Mesenchymal stem cell (in vitro differentiated cells and primary cell): Measurements from ENCODE around the gene CCDC201.

ENCODE experiments used
- DNase-seq: peaks from one replicate; pipeline ENCODE4 v3.0.0-alpha.2; 2013
- H2AFZ ChIP-seq: one replicate; pipeline ENCODE4 v1.6.1; 2013; ENCODE audit warnings: low read depth, mild to moderate bottlenecking, control low read depth, inconsistent platforms, low read length, moderate library complexity
- H2AK5ac ChIP-seq: 2 replicates; pipeline ENCODE4 v1.6.1; 2013; ENCODE audit warnings: low read length, moderate library complexity, mild to moderate bottlenecking, inconsistent platforms; ENCODE audit not compliant: severe bottlenecking
- H2BK120ac ChIP-seq: one replicate; pipeline ENCODE4 v1.6.1; 2013; ENCODE audit warnings: low read depth, mild to moderate bottlenecking, inconsistent platforms, low read length, moderate library complexity
- H2BK12ac ChIP-seq, 2 experiments: one replicate each; pipeline ENCODE4 v1.6.1; 2013; ENCODE audit warnings: inconsistent platforms in 2 of 2, low read length in 2 of 2, mild to moderate bottlenecking in 2 of 2, moderate library complexity in 2 of 2, control low read depth in 1 of 2
- H2BK15ac ChIP-seq: one replicate; pipeline ENCODE4 v1.6.1; 2013; ENCODE audit warnings: mild to moderate bottlenecking, low read depth, inconsistent platforms; ENCODE audit not compliant: poor library complexity, severe bottlenecking
- H2BK5ac ChIP-seq: 2 replicates; pipeline ENCODE4 v1.6.1; 2013; ENCODE audit warnings: low read depth, mild to moderate bottlenecking, low read length, control low read depth, inconsistent platforms; ENCODE audit not compliant: poor library complexity, severe bottlenecking
- H3K14ac ChIP-seq, 2 experiments: one replicate each; pipeline ENCODE4 v1.6.1; 2013; ENCODE audit warnings: inconsistent platforms in 2 of 2, low read length in 2 of 2, control low read depth in 1 of 2, mild to moderate bottlenecking in 1 of 2, moderate library complexity in 1 of 2
- H3K18ac ChIP-seq, 2 experiments: one replicate each; pipeline ENCODE4 v1.6.1; 2013; ENCODE audit warnings: inconsistent platforms in 2 of 2, low read length in 2 of 2, control low read depth in 1 of 2, low read depth in 1 of 2, mild to moderate bottlenecking in 1 of 2
- H3K23ac ChIP-seq, 2 experiments: one replicate each; pipeline ENCODE4 v1.6.1; 2013; ENCODE audit warnings: inconsistent platforms in 2 of 2, low read length in 2 of 2, mild to moderate bottlenecking in 2 of 2, moderate library complexity in 2 of 2, control low read depth in 1 of 2
- H3K27ac ChIP-seq: 2 replicates; pipeline ENCODE4 v1.5.1; 2013; ENCODE audit warnings: mild to moderate bottlenecking, moderate library complexity, low read length, control low read depth, inconsistent platforms; ENCODE audit not compliant: poor library complexity, severe bottlenecking
- H3K27me3 ChIP-seq, 2 experiments: 2 replicates each; pipeline versions ENCODE4 v1.6.1 to v1.7.0; 2013; ENCODE audit warnings: low read length in 2 of 2, mild to moderate bottlenecking in 2 of 2, moderate library complexity in 2 of 2, control low read depth in 1 of 2, inconsistent platforms in 1 of 2; ENCODE audit not compliant: control insufficient read depth in 1 of 2, insufficient read depth in 1 of 2
- H3K36me3 ChIP-seq, 2 experiments: 2 replicates each; pipeline versions ENCODE4 v1.6.1 to v1.7.0; 2013; ENCODE audit warnings: low read length in 2 of 2, control low read depth in 1 of 2, inconsistent platforms in 1 of 2, low read depth in 1 of 2, mild to moderate bottlenecking in 1 of 2; ENCODE audit not compliant: insufficient read depth in 2 of 2, control insufficient read depth in 1 of 2
- H3K4ac ChIP-seq, 2 experiments: one replicate each; pipeline ENCODE4 v1.6.1; 2013; ENCODE audit warnings: inconsistent platforms in 2 of 2, low read length in 2 of 2, mild to moderate bottlenecking in 2 of 2, moderate library complexity in 2 of 2, control low read depth in 1 of 2, low read depth in 1 of 2
- H3K4me1 ChIP-seq: 2 replicates; pipeline ENCODE4 v1.6.1; 2013; ENCODE audit warnings: low read depth, low read length, control low read depth; ENCODE audit not compliant: control insufficient read depth, insufficient read depth
- H3K4me2 ChIP-seq: 2 replicates; pipeline ENCODE4 v1.6.1; 2013; ENCODE audit warnings: low read length, mild to moderate bottlenecking, inconsistent platforms; ENCODE audit not compliant: poor library complexity, severe bottlenecking
- H3K4me3 ChIP-seq, 2 experiments: 2 replicates each; pipeline versions ENCODE4 v1.5.1 to v1.7.0; 2013; ENCODE audit warnings: low read length in 2 of 2, mild to moderate bottlenecking in 2 of 2, control low read depth in 1 of 2, low read depth in 1 of 2; ENCODE audit not compliant: insufficient read depth in 1 of 2
- H3K79me1 ChIP-seq: replicated peaks from 2 replicates; pipeline ENCODE4 v1.6.1; 2013; ENCODE audit warnings: mild to moderate bottlenecking, control low read depth, low read length, inconsistent platforms; ENCODE audit not compliant: poor library complexity, severe bottlenecking
- H3K9ac ChIP-seq: 2 replicates; pipeline ENCODE4 v1.7.0; 2013; ENCODE audit warnings: mild to moderate bottlenecking, low read length, moderate library complexity
- H3K9me3 ChIP-seq: 2 replicates; pipeline ENCODE4 v1.7.0; 2013; ENCODE audit warnings: mild to moderate bottlenecking, low read length; ENCODE audit not compliant: control insufficient read depth
- H4K8ac ChIP-seq: one replicate; pipeline ENCODE4 v1.6.1; 2013; ENCODE audit warnings: inconsistent platforms, mild to moderate bottlenecking, low read length, moderate library complexity
- H4K91ac ChIP-seq: one replicate; pipeline ENCODE4 v1.6.1; 2013; ENCODE audit warnings: mild to moderate bottlenecking, low read length, inconsistent platforms
- WGBS: methylation state at CpG from one replicate; pipeline ENCODE4 v1.1.7; 2013; ENCODE audit warnings: mixed read lengths; 5-methylcytosine and 5-hydroxymethylcytosine counted together

CCDC201 gene

GRCh38 chr7:45891462-45892402 is 18.9 kb upstream of the CCDC201 start:
- no peak overlapping the region for H2BK15ac ChIP-seq
- peaks cover 0 to 66% of the 10 kb centered on the region in 2 experiments for H3K27me3 ChIP-seq
- DNase-seq: no peak
- H2BK120ac ChIP-seq: no peak overlapping the region
- no peaks in the 10 kb centered on the region for H3K36me3 ChIP-seq
- no peak overlapping the region for H2AK5ac ChIP-seq
- no peak overlapping the region for H4K91ac ChIP-seq
- H4K8ac ChIP-seq: no peak overlapping the region
- 88% methylated on average over 10 of the region's 10 CpGs for WGBS
- no peak overlapping the region for H2BK12ac ChIP-seq
- H3K4ac ChIP-seq: no peak overlapping the region
- no peak overlapping the region for H3K14ac ChIP-seq
- no peak overlapping the region for H2BK5ac ChIP-seq
- H2AFZ ChIP-seq: no peak overlapping the region
- H3K4me1 ChIP-seq: peaks cover 16% of the 10 kb centered on the region
- H3K27ac ChIP-seq: no peak overlapping the region
- H3K79me1 ChIP-seq: no peaks in the 10 kb centered on the region
- no peak overlapping the region for H3K4me2 ChIP-seq
- no peak overlapping the region for H3K18ac ChIP-seq
- no peak overlapping the region for H3K9ac ChIP-seq
- no peak overlapping the region for H3K4me3 ChIP-seq
- H3K9me3 ChIP-seq: no peaks in the 10 kb centered on the region
- H3K23ac ChIP-seq: no peak overlapping the region

GRCh38 chr7:45890902-45891461 is 18.1 kb upstream of the CCDC201 start:
- no peak overlapping the region for H4K8ac ChIP-seq
- no peak overlapping the region for H2AK5ac ChIP-seq
- H3K14ac ChIP-seq: no peak overlapping the region
- H3K4ac ChIP-seq: no peak overlapping the region
- no peak overlapping the region for H2BK5ac ChIP-seq
- no peaks in the 10 kb centered on the region for H3K36me3 ChIP-seq
- no peak overlapping the region for H3K9ac ChIP-seq
- H3K23ac ChIP-seq: no peak overlapping the region
- no peak overlapping the region for H3K4me2 ChIP-seq
- no peak overlapping the region for H2AFZ ChIP-seq
- H3K18ac ChIP-seq: no peak overlapping the region
- no peak overlapping the region for H4K91ac ChIP-seq
- H3K79me1 ChIP-seq: no peaks in the 10 kb centered on the region
- no peak overlapping the region for H2BK120ac ChIP-seq
- no peak overlapping the region for H2BK12ac ChIP-seq
- no peak overlapping the region for H2BK15ac ChIP-seq
- peaks cover 0 to 66% of the 10 kb centered on the region in 2 experiments for H3K27me3 ChIP-seq
- peak; percentile 53 for DNase-seq
- no peaks in the 10 kb centered on the region for H3K9me3 ChIP-seq
- no peak overlapping the region for H3K4me3 ChIP-seq
- H3K27ac ChIP-seq: no peak overlapping the region
- H3K4me1 ChIP-seq: peaks cover 18% of the 10 kb centered on the region
- 87% methylated on average over 3 of the region's 6 CpGs for WGBS

- Histone ChIP-seq H3K23ac (no peak overlapping the region), H3K14ac (no peak overlapping the region), H4K8ac (no peak overlapping the region), H3K4me3 (no peak overlapping the region), H3K9me3 (no peaks in the 10 kb centered on the region), H3K79me1 (no peaks in the 10 kb centered on the region), H3K4me1 (peaks cover 19% of the 10 kb centered on the region), H2AK5ac (no peak overlapping the region), H3K4me2 (no peak overlapping the region), H3K4ac (no peak overlapping the region), H2BK12ac (no peak overlapping the region), H2BK15ac (no peak overlapping the region), H4K91ac (no peak overlapping the region), H3K9ac (no peak overlapping the region), H2BK5ac (no peak overlapping the region), H2BK120ac (no peak overlapping the region), H3K27ac (no peak overlapping the region), H3K36me3 (no peaks in the 10 kb centered on the region), H3K18ac (no peak overlapping the region), H3K27me3 (peaks cover 0 to 63% of the 10 kb centered on the region in 2 experiments), H2AFZ (no peak overlapping the region)
- 84% methylated on average over 8 of the region's 8 CpGs for WGBS
- DNase-seq: no peak
Observed at GRCh38 chr7:45890125-45890901, 17.4 kb upstream of the CCDC201 start.
